ENCODE data around the gene RAP1A.

- TF ChIP-seq GATA2 (IDR thresholded peaks at IDR 0.05; ENCODE audit: low read depth, low read length), result no peak
- no peak for TF ChIP-seq GATA3 (IDR thresholded peaks at IDR 0.05; ENCODE audit: low read depth, low read length)
Measured at GRCh38 chr1:111745675-111746613, 126.4 kb downstream of the RAP1A start.
